ENCODE measurements around the gene R3HDM4. TPM values are rescaled to one million over a fixed set of nuclear protein-coding genes. Genes with fewer than 3 reads are reported as not detected.

The R3HDM4 gene
- total and polyA plus RNA-seq, 10 of the 15 experiments (the other 5 are each of a cell fraction or from before 2014, with no cell fraction given): 1.3 to 65.8 (median 27.7) TPM

DNA sequence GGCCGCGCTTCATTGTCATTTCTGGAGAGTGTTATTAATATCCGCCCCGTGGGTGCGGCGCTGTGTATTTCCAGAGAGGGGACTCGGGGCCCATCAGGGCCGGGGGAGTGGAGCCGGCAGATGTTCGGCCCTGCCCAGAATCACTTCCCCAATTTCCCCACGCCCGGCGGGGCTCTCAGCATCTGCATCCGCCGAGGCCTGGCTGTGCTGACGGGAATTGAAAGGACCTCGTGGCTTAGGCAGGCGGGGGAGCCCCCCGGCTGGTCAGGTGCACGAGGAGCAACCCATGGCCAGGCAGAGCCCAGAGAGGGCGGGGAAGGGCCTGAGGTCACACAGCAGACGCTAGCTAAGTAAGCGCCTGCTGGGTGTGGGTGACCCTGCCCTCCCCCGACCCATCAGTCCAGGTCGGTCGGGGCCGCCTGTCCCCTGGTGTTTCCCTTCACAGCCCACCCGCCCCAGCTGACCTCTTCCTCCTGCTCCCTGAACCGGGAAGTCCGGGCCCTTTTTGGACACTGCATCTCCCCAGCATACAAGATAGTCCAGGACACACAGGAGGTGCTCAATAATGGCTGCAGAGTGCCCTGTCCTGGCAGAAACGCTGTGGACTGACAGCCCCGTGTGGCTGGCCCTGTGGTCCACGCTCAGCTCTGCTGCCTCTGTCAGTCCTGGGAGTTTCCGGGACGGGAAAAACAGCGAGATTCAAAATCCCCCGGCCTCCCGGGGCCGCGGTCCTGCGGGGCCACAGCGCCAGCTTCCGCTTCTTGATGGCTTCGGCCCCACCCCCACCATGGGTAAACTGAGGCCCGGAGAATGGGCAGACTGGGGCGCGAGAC lies 34.9 kb upstream of the R3HDM4 start:
- TSS peak; percentile 24 for BruUV-seq (replicated peaks)
- POLR2A ChIA-PET: interaction anchor here (0.6 to 1.8 kb wide), 7 partner anchors 15 to 129 kb away, joined by 3 to 7 read pairs (median 4); partner anchors contain the start of gene WDR18
- Histone ChIP-seq H4K20me1 (ENCODE audit: control insufficient read depth, insufficient read depth) (no peaks in the 10 kb centered on the region), H3K4me1 (ENCODE audit: control insufficient read depth, insufficient read depth, low read length) (peaks cover 55% of the 10 kb centered on the region), H3K27ac (ENCODE audit: control insufficient read depth, insufficient read depth) (peak overlapping the region; percentile 99), H3K9ac (ENCODE audit: control insufficient read depth, insufficient read depth, low read length) (peak overlapping the region; percentile 88), H3K27me3 (replicated peaks in 1 of 2; ENCODE audit: control insufficient read depth in 2 of 2, insufficient read depth in 2 of 2, low read length in 1 of 2) (no peaks in the 10 kb centered on the region), H2AFZ (ENCODE audit: control insufficient read depth, low read depth, low read length) (no peak overlapping the region), H3K36me3 (ENCODE audit: control insufficient read depth in 2 of 2, insufficient read depth in 2 of 2, low read length in 1 of 2) (peaks cover under 1 to 9% of the 10 kb centered on the region in 2 experiments; a peak in 3 of 4 replicates), H3K9me3 (replicated peaks; ENCODE audit: control insufficient read depth, insufficient read depth, low read length) (no peaks in the 10 kb centered on the region), H3K4me3 (peak overlapping the region; percentile 54; the same call in 1 of the 2 replicates), H3K79me2 (ENCODE audit: control insufficient read depth, insufficient read depth, low read length) (peaks cover 47% of the 10 kb centered on the region), H3K4me2 (ENCODE audit: control insufficient read depth, insufficient read depth) (peak overlapping the region; percentile 99)
- peak; percentile 83 for ATAC-seq
- intact Hi-C loops (cut with micrococcal nuclease; ENCODE audit: unreplicated experiment): loop anchor here (1.0 kb wide), 1 partner anchor 23 kb away; no protein-coding TSS in a partner anchor
- SMC1A ChIA-PET (ENCODE audit: uncharacterized antibody, unreplicated experiment): interaction anchor here (0.8 to 2.7 kb wide), 4 partner anchors 25 to 36 kb away, joined by 4 to 13 read pairs (median 5); partner anchors contain the start of gene WDR18
- in situ Hi-C loops (cut with MboI): no loop called here
- FAIRE-seq: peak; percentile 91
- RAD21 ChIA-PET (ENCODE audit: unreplicated experiment): interaction anchor here (0.9 to 1.9 kb wide), 8 partner anchors 14 to 91 kb away, joined by 3 to 9 read pairs (median 6); partner anchors contain the start of genes ABCA7 and WDR18
- under 1% methylated on average over 47 of the region's 47 CpGs for WGBS (ENCODE audit: insufficient coverage, insufficient replicate concordance, low lambda C conversion rate, missing lambda C conversion rate)
- CTCF ChIA-PET: interaction anchor here (0.7 to 3.0 kb wide), 6 partner anchors 19 to 296 kb away, joined by 3 to 18 read pairs (median 4); partner anchors contain the start of gene WDR18
- peak; percentile 92 for DNase-seq (ENCODE audit: low read depth, low spot score)
- TF ChIP-seq FOS (IDR thresholded peaks at IDR 0.05; ENCODE audit: borderline replicate concordance, extremely low read depth, insufficient read length): no peak
- peak; percentile 93 for TF ChIP-seq JUNB (IDR thresholded peaks at IDR 0.05)
- TF ChIP-seq, protein P1, sequence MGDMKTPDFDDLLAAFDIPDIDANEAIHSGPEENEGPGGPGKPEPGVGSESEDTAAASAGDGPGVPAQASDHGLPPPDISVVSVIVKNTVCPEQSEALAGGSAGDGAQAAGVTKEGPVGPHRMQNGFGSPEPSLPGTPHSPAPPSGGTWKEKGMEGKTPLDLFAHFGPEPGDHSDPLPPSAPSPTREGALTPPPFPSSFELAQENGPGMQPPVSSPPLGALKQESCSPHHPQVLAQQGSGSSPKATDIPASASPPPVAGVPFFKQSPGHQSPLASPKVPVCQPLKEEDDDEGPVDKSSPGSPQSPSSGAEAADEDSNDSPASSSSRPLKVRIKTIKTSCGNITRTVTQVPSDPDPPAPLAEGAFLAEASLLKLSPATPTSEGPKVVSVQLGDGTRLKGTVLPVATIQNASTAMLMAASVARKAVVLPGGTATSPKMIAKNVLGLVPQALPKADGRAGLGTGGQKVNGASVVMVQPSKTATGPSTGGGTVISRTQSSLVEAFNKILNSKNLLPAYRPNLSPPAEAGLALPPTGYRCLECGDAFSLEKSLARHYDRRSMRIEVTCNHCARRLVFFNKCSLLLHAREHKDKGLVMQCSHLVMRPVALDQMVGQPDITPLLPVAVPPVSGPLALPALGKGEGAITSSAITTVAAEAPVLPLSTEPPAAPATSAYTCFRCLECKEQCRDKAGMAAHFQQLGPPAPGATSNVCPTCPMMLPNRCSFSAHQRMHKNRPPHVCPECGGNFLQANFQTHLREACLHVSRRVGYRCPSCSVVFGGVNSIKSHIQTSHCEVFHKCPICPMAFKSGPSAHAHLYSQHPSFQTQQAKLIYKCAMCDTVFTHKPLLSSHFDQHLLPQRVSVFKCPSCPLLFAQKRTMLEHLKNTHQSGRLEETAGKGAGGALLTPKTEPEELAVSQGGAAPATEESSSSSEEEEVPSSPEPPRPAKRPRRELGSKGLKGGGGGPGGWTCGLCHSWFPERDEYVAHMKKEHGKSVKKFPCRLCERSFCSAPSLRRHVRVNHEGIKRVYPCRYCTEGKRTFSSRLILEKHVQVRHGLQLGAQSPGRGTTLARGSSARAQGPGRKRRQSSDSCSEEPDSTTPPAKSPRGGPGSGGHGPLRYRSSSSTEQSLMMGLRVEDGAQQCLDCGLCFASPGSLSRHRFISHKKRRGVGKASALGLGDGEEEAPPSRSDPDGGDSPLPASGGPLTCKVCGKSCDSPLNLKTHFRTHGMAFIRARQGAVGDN (IDR thresholded peaks at IDR 0.05): peak; percentile 44; the same call in 1 of the 2 replicates
- TF ChIP-seq IKZF2 (IDR thresholded peaks at IDR 0.05): peak; percentile 99
- TF ChIP-seq FOXK2 (IDR thresholded peaks at IDR 0.05): no peak
- TF ChIP-seq, protein P2, sequence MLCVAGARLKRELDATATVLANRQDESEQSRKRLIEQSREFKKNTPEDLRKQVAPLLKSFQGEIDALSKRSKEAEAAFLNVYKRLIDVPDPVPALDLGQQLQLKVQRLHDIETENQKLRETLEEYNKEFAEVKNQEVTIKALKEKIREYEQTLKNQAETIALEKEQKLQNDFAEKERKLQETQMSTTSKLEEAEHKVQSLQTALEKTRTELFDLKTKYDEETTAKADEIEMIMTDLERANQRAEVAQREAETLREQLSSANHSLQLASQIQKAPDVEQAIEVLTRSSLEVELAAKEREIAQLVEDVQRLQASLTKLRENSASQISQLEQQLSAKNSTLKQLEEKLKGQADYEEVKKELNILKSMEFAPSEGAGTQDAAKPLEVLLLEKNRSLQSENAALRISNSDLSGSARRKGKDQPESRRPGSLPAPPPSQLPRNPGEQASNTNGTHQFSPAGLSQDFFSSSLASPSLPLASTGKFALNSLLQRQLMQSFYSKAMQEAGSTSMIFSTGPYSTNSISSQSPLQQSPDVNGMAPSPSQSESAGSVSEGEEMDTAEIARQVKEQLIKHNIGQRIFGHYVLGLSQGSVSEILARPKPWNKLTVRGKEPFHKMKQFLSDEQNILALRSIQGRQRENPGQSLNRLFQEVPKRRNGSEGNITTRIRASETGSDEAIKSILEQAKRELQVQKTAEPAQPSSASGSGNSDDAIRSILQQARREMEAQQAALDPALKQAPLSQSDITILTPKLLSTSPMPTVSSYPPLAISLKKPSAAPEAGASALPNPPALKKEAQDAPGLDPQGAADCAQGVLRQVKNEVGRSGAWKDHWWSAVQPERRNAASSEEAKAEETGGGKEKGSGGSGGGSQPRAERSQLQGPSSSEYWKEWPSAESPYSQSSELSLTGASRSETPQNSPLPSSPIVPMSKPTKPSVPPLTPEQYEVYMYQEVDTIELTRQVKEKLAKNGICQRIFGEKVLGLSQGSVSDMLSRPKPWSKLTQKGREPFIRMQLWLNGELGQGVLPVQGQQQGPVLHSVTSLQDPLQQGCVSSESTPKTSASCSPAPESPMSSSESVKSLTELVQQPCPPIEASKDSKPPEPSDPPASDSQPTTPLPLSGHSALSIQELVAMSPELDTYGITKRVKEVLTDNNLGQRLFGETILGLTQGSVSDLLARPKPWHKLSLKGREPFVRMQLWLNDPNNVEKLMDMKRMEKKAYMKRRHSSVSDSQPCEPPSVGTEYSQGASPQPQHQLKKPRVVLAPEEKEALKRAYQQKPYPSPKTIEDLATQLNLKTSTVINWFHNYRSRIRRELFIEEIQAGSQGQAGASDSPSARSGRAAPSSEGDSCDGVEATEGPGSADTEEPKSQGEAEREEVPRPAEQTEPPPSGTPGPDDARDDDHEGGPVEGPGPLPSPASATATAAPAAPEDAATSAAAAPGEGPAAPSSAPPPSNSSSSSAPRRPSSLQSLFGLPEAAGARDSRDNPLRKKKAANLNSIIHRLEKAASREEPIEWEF (IDR thresholded peaks at IDR 0.05; ENCODE audit: insufficient replicate concordance, low read depth, low read length): no peak
- TF ChIP-seq IKZF1 (conservative IDR thresholded peaks at IDR 0.05): peak; percentile 99
- peak in 1 of 2 experiments; percentile 80; a peak in 2 of 4 replicates for TF ChIP-seq SRF (IDR thresholded peaks at IDR 0.05; ENCODE audit: low read depth in 2 of 2, low read length in 2 of 2)
- TF ChIP-seq, protein P3, sequence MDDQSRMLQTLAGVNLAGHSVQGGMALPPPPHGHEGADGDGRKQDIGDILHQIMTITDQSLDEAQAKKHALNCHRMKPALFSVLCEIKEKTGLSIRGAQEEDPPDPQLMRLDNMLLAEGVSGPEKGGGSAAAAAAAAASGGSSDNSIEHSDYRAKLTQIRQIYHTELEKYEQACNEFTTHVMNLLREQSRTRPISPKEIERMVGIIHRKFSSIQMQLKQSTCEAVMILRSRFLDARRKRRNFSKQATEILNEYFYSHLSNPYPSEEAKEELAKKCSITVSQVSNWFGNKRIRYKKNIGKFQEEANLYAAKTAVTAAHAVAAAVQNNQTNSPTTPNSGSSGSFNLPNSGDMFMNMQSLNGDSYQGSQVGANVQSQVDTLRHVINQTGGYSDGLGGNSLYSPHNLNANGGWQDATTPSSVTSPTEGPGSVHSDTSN (IDR thresholded peaks at IDR 0.05; ENCODE audit: insufficient replicate concordance, low read depth, low read length): peak; percentile 20
- peak; percentile 94 to 98 for TF ChIP-seq BHLHE40 (IDR thresholded peaks at IDR 0.05; ENCODE audit: borderline replicate concordance in 1 of 2, low read depth in 2 of 2, low read length in 1 of 2)

All from GM12878 (cell line).